ENCODE data around the gene DCTN2.
A peak's percentile ranks its signal among the peaks of the same experiment; 100 is the strongest.

DCTN2 gene

DNA sequence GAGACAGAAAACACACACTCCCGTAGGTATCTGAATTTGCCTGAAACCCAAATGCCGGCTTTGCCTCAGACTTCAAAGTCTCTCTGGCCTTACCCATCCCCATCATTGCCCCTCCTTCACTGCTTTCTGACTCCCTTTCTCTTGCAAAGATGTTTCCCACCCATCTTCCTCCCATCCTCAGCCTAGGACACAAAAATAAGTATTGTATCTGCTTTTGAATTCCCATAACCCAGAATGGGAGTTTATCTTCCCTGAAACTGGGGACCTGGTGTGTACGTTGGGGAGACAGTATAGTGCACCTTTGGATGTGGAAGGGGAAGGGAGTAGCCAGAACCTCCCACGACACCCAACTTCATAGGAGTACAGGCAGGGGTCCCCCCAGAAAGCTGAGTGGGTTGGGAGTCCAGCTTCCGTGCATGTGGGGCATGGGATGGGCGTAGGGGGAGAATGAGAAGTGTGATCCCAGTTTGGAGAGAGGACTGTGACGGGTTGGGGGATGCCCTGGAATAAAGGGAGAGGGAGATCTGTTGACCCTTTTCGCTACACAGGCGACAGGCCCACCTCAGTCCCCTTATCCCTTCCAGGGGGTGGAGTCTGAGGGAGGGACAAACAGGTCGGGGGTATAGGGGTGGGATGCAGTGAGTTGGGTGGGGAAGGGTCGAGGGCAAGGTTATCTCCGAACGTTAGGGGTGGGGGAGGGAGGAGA, 2.4 kb upstream of the DCTN2 start:
- DNase-seq, result no peak

DNA sequence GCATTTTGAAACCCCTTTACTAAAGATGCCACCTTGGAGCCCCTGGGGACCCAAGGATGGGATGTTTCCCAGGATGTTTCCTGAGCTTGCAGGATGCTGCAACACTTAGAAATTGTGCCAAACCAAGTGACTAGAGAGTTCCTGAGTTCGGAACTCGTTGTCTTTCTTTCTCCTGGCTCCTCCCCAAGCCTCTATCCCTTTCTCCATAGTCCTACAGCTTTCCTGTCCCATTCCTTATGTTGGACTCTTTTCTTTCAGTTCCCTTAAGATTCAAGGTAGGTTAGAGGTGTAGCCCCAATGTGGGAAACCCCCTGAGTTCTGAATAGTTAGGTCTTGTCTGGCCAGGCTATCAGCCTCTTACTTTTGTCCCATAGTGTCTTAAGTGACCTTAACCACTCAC, 1.5 kb upstream of the DCTN2 start:
- no peak for DNase-seq

DNA sequence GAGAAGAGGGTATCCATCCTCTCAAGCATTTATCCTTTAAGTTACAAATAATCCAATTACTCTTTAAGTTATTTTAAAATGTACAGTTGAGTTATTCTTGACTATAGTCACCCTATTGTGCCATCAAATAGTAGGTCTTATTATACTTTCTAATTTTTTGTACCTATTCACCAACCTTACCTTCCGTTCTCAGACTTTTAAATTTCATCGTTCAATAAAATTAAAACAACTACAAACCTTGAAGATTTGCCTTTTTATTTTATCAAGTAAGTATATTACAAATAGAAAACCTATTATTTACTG, 972 bp upstream of the DCTN2 start:
- no peak for DNase-seq

DNA sequence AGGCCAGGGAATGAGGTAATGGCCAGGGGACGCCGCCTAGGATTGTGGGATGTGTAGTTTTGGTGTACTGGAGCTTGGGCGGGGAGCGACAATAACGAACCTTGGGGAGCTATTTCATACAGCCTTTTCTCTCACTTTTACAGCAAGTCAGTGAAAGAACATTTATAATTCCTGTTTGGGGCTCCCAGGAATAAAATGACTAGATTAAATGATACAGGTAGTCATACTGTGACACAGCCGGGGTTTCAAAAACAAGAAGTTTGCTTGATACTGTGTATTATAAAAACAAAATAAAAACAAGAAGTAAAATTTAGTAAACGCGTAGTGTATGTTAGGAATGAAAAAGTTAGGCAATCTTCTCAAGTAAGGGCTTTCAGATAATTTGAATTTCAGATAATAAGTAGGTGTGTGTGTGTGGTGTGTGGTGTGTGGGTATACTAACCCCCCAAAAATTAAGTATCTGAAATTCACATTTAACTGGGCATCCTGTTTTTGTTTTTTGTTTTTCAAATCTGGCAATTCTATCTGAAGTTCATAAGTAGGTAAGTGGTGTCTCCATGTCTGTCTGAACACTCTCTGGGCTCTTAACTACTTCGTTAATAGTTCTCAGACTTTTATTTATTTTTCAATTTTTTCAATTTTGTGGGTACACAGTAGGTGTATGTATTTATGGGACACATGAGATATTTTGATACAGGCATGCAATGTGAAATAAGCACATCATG, 458 bp upstream of the DCTN2 start:
- DNase-seq, result no peak

DNA sequence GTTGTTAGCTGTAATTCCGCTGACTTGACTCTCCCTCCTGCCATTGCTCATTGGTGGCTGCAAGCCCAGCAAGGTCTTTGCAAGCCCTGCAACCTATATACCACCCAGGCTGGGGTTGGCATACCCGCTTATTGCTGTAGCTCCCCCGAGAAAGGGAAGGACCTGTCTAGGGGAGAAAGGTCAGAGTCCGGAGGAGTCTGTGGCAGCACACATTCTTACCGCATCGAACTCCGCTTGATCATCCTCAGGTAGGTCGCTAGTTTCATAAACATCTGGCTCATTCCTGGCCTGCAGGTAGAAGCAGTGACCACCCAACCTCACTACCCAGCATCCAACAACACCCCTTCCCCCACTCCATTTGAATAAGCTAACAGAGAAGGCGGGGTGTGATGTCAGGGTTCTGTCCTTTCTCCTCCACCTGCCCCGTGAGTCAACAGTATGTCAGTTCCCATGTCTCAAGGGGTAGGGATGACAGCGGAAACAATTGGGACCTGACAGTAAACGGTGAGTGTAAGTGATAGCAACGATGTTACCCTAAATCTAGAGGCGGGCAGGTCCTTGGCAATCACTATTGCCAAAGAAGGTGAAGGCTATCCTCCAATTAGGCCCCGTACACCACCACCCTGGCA, 1.1 kb downstream of the DCTN2 start:
- DNase-seq, result no peak

DNA sequence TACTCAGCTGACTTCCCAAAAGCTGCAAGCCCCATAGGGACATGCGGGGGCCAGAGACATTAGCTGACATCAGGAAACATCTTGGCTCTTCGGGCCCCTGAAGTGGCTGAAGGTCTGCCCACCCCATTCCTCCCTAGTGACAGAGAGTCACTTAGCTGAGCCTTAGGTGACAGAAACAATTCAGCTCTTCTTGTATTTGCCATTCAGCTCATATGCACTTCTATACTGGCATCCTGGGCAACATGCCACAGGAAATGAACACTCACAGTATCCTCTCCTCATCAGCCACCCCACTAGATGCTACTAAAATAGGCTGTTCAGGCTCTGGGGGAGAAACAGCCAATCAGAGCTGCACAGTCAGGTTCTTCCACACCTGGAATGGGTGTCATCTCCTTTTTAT, 3.4 kb downstream of the DCTN2 start:
- no peak for DNase-seq

DNA sequence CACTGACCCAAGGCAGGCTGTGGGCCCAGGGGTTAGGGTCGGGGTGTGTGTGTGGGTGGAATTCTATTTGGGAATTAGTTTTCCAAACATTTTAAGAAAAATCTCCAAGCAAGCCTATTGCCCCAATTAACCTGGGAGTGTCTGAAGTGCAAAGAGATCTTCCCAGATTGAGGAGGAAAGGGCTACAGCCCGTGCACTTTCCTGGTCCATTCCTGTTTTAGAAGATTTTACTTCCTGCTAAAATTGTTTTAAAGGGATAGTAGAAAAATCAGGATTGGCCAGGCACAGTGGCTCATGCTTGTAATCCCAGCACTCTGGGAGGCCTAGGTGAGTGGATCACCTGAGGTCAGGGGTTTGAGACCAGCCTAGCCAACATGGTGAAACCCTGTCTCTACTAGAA, 5.3 kb downstream of the DCTN2 start:
- no peak for DNase-seq

DNA sequence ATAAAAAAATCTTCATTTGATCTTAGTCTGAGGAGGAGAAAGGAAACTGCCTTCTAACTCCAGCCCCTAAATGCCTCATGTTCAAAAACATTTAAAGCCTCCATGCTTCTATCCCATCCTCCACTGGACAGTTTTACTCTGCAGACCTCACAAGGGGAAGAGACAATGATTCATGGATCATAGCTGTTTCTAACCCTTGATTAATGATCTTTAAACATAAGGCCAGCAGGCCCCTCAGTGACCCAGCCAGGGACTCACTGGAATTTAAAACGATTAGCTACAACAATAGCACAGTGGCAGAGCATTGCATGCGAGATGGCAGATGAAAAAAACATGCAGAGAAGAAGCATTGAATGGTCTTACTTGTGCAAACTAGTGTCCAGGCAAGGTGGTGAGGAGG, 6.0 kb downstream of the DCTN2 start:
- DNase-seq, result peak; percentile 57

DNA sequence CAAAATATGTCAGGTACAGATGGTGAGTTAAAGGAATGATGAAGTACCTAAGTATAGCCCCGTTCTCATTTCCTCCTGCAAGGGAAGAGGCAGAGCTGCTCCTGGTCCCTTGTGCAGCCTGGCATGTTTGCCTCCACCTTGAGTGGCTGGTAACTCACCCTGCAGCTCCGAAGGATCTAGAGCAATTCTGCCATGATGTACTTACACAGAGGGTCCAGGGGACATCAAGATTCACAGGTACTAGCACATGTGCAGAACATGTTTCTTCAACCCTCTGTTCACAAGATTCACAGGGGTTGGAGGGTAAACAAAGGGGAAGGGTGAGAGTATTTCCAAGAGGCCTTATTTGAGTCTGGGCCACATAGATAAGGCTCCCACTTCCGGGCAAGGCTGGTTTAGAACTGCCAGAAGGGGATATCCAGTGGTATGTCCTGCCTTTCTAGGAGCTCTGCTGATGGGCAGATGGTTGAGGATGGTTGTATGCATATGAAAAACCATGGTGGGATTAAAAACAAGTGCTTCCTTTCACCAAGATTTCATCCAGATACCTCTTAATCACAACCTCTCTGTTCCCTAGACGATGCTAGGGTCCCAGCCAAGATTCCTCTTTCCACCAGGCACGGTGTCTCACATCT, 7.7 kb downstream of the DCTN2 start:
- DNase-seq, result no peak

DNA sequence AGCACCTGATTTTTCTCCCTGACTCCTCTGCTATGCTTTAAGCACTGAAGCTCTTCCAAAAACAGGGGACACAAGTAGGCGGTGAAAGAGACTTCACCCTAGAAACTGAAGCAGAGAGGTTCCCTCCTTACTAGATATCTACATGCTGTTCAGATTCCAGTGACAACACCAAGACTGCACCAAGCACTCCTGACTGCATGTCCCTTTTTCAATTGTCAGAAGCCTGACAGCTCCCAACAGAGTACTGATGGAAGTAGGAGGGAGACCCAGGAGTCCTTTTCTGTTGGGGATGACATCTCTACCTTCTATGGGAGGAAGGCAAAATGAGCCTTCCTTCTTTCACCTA, 10.4 kb downstream of the DCTN2 start:
- DNase-seq, result no peak

DNA sequence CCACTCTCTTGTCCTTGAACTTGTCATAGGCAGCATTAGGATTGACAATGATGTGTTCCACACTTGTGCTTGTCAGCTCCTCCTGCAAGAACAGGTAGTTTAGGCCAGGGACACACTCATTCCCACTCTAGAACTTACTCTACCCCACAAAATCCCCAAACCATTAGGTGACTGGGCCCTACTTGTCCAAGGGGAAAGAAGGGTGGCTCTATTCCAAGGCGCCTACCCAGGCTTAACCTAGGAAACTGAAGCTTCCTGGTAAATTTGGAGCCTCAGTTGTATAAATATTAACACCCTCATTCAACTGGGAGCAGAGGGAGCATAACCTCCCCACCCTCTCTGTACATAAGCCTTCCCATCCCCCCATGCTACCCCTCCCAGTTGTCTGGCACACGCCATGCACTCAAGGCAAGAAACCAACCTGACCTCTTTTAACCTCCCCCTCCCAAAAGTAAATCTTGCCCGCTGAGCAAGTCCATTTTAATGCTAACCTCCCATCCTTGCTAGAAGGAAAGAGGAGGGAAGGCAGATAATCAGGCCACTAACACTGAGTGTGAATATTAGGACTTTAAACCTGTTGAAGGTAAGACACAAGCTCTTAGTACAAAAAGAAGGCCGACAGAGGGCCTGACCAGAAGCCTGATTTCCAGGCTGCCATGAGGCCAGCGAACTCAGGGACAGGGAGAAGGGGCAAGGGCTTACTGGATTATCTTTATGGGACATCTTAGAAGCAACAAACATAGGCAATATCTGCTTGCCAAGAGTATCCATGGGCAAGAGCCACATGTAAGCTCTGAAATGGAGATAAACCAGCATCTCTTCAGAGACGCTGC, 11.0 kb downstream of the DCTN2 start:
- DNase-seq, result no peak

DNA sequence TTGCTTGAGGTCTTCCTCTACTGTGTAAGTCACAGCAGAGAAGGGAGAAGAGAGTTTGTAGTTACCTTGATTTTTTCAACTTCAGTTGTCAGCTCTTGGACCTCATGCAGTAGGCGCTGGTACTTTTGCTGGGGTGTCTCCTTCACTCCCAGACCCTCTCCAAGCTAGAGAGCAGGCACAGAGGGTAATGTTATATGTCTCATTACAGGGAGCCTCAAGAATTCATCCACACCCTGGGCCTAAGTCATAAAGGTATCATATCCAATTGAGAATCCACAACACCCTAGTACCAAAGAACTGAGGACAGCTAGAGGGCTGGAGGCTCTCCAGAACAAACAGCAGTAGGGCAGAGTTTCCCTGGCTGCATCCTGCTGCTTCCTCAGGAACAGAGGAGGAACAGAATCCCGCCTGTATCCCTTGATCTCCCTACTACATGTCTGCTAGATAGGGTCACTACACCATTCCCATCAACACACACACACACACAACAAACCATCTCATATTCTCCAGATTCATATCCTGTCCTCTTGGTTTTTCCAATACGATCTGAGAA, 11.9 kb downstream of the DCTN2 start:
- no peak for DNase-seq

DNA sequence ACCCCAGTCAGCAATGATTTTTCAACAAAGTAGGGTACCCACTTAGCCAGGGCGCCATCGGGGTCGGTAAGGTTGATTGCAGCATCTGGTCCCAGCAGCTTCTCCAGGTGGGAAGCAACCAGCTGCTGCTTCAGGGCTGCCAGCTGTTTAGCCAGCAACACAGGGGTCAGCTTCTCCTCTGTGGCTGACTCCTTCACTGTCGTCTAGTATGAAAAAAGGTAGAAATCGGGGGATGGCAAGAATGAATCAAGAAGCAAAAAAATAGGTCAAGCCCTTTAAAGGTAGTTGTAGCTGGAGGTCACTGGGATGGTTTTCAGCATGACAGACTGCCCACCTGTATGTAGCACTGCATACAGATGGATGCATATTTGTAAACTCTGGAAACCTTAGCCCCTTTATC, 12.7 kb downstream of the DCTN2 start:
- DNase-seq, result no peak

DNA sequence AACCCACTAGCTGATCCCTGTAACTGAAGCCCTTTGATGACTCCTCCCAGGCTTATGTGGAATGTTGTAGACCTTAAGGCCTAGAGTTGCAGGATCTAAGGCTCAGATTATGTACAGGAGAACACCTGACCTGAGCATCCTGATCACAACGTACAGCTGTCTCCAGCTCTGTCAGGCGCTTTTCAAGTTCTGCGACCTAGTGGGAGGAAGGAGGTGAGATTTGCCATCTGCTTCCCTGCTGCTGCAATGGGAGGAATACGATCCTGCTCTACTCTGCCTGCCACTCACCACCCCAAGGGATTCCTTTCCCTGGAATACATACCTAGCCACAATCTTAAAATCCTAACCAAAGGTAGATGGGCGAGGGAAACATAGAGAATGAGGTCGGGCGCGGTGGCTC, 13.9 kb downstream of the DCTN2 start:
- DNase-seq, result no peak

DNA sequence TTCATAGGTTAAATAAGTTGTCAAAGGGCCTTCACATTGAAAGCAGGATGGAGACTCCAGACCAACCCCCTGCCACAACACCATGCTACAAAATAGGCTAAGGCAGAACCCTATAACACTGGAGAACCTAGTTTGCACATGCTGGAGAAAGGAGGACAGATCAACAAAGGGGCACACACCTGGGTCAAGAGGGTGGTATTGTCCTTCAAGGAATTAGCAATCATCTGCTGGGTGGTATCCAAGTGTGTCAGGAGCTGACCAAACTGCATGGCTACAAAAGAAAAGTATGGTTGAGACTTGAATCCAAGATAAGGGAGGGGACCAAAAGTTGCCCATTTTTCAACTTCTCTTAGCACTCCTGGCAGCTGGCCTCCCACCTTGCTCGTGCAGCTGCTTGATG, 15.2 kb downstream of the DCTN2 start:
- no peak for DNase-seq

DNA sequence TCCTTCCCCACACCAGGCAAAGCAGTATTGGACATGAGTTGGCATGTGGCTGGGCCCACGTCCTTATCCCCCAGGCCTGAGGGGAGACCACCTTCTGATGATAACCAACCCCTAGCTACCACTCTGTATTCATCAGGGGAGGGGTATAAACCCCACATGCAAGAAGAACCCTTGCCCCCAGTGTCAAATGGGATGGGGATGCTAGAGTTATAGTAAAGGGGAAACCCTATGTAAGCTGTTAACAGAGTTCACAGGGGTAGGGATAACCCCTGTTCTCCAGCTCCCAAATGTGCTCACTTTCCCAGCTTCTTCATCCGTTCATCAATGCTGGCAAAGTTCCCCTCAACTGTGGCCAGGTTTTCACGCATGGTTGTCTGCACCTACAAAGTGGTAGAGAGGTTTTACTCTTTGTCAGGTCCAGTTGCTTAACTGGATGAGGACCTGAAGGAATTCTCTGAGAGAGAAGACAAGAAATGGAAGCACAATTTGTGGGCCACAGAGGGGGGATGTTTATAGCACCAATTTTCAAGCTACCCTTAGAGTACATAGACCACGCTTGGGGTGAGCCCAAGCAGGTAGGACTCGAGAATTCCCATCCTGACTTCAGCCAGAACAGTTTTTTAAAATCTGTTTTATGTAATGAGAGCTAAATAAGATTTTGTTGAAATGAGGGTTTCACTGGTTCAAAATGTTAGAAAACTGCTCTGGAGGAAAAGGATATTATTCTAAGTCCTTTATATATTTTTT, 16.4 kb downstream of the DCTN2 start:
- no peak for DNase-seq

DNA sequence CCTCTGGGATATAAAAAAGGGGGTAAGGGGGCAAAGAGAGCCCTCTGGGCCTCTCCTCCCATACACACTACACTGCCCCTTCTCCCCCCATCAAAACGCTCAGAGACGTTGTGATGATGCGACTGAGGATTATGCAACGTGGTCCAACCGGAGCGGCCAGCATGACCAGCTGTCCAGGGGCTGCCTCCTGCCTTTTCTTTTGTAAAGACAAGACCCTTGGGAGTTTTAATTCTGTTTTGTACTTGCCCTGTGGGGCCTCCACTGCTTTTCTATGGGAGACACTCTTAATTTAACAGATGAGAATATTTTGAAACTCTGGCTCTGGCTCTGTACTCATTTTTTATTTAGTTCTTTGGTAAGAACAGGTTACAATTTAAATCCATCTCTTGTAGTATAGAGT, 17.2 kb downstream of the DCTN2 start:
- DNase-seq, result no peak

DNA sequence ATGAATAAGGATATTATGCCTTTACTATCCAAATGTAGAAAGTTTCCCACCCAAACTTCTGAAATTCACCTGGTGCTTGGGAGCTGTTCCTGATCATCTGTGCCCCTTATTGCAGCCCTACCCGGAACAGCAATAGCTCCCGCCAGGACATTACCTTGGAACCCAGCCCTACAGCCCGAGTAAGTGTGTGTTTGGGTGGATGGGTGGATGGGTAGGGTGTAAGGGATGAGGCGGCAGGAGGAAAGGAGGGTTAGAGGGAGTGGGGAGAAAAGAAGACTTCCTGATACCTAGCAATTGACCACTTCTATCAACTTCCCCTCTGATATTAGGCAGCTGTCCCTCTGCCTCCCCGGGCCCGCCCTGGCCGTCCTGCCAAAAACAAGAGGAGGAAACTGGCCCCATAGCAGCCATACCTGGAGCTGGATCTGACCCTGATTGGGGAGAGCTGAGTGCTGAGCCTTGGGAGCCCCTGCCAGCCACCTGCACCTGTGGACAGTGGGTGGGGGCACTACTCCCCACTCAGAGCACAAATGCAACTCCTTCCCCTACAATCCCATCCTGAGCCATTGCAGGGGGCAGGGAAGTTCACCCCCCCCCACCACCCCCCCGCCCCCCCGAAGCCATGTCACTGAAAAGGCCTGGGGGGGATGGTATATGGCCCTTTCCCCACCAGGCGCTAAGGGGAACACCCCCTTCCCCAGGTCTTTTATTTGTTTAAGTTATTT, 18.0 kb downstream of the DCTN2 start:
- no peak for DNase-seq

DNA sequence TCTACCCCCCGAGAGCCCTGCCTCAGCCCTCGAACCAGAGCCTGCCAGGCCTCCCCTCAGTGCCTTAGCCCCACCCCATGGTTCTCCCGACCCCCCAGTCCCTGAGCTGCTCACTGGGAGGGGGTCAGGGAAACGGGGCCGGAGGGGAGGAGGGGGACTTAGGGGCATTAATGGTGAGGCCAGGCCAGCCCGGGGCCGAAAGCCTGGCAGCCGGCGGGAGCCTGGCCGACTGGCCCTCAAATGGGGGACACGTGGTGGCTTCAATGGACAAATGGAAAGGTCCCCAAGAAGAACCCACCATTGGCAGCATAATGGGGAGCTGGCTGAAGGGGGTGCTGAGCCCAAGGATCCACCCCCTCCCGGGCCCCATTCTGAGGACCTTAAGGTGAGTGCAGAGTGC, 18.8 kb downstream of the DCTN2 start:
- DNase-seq, result no peak

DNA sequence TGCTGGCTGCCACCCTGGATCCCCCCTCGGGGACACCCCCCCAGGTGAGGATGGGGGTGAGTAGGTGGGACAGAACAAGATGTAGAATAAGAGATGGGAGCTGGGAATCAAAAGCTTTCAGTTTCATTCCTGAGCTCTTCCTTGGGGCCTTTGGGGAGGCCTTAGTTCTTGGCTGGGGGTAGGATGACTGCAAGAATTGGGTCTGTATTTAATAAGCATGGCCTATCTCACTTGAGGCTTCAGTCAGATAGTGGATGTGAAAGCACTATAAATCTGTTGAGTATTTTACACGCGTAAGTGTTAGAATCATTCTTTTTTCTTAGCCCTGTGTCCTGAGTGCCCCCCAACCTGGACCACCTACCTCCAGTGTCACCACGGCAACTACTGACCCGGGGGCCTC, 19.8 kb downstream of the DCTN2 start:
- no peak for DNase-seq

DNA sequence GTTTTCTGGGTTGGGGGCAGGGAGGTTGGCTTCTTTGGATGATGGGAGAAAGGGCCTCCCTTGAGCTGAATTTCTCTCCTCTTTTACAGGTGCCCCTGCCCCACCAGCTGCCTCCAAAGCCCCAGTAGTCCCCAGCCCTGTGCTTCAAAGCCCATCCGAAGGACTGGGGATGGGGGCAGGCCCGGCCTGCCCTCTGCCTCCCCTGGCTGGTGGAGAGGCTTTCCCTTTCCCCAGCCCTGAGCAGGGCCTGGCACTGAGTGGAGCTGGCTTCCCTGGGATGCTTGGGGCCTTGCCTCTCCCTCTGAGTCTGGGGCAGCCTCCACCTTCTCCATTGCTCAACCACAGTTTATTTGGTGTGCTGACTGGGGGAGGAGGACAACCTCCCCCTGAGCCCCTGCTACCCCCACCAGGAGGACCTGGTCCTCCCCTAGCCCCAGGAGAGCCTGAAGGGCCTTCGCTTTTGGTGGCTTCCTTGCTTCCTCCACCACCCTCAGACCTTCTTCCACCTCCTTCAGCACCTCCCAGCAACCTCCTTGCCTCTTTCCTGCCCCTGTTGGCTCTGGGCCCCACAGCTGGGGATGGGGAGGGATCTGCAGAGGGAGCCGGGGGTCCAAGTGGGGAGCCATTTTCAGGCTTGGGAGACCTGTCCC, 20.4 kb downstream of the DCTN2 start:
- DNase-seq, result no peak

Measured in fibroblast of upper back skin (primary cell).